ENCODE measurements around the gene TNFAIP8.

GRCh38 chr5:119365847-119366539 lies 10.2 kb downstream of the TNFAIP8 start:
- no peak for TF ChIP-seq CTCF (IDR thresholded peaks at IDR 0.05; ENCODE audit: low read depth, low read length, poor library complexity, severe bottlenecking)
- TF ChIP-seq EZH2phosphoT487 (IDR thresholded peaks at IDR 0.05; ENCODE audit: borderline replicate concordance, low read length) = no peak

All from DOHH2 (cell line).